ENCODE results near the gene LAMC2.

- TF ChIP-seq CTCF (IDR thresholded peaks at IDR 0.05), result no peak
- TF ChIP-seq POLR2A (IDR thresholded peaks at IDR 0.05), result no peak
Measured at GRCh38 chr1:183281039-183281438, 95.0 kb downstream of the LAMC2 start.
